ENCODE data around the gene HOXB7. TPM values are rescaled to one million over a fixed set of nuclear protein-coding genes. Genes with fewer than 3 reads are reported as not detected.

The HOXB7 gene
- total RNA-seq, 2 experiments from 2014 or later: 0.25 to 0.30 TPM

DNA sequence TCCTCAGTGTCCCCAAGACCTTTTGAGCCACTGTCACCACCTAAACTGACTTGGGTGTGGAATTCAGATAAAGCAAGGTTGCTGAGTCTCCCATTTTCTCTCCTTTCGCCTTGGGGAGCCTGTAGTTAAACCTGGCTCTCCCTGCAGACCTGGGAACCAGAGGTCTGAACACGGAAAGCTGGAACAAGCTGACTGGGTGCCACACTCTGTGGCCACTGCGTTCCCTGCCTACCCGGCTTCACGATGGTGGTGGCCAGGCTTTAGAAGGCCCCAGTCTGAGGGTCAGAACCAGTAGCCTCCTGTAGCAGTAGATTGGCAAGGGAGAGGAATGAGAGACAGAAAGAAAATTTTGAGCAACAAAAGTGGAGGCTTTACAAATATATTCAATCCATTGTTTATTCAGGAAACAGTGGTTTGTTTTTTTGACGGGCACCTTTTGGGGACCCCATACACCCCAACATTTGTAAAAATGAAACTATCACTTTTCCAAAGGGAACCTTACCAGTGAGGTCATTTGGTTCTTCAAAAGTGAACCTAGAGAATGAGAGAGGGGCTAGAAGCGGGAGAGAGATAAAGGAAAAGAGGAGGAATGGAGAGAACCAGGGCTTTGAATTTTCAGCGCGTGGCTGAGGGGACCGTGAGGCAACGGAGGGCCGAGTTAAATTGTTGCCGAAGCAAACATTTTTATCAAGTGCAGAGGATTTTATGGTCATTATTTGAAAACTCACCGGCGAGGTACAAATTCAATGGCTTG is 6.1 kb upstream of the HOXB7 start:
- Mint-ChIP-seq H3K4me1 (peaks cover 40% of the 10 kb centered on the region), H3K27me3 (peaks cover 89% of the 10 kb centered on the region), H3K4me3 (peak overlapping the region; percentile 4), H3K9me3 (no peaks in the 10 kb centered on the region), H3K36me3 (ENCODE audit: low read depth) (no peaks in the 10 kb centered on the region), H3K27ac (no peak overlapping the region)
- DNase-seq: no peak
- ChIA-PET POLR2A (no interaction called here), CTCF (interaction anchor here (0.8 to 3.0 kb wide), 7 partner anchors 8 to 352 kb away, joined by 3 to 8 read pairs (median 4); no protein-coding TSS in a partner anchor)

DNA sequence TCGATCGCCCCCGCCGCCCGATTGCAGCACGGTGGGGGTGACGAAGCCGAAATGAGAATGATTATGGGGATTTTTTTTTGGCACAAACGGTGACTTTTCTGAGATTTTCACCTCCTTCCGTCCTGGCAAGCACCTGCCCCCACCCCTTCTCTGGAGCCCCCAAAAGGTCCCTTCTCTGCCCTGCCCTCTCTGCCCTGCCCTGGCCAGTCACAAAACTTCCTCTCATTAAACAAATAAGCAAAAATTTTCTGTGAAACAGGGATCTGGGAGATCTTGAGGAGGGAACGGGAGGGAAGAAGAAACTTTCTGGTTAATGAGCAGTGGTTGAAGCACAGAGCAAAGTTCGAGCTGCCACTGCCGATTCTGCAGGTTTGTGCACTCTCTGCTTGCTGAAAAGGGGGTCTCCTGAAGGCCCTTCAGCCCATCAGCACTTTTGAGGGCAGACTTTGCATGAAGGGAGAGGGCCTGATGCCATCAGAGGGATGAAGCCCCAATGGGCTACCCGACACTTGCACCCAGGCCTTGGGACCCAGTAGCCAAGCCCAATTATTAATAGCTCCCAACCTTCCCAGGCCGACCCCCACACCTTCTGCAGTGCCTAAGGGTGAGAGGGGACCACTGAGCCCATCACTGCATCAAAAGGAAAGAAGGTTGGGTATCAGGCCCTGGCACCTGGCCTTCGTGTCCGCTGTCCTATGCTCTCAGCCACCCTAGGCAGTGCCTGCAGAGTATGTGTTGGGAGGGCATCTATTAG is 5.3 kb upstream of the HOXB7 start:
- no peaks in the 10 kb centered on the region for H3K36me3 Mint-ChIP-seq (ENCODE audit: low read depth)
- ChIA-PET CTCF (interaction anchor here (1.2 to 1.7 kb wide), 4 partner anchors 9 to 591 kb away, joined by 3 to 5 read pairs (median 4); no protein-coding TSS in a partner anchor), POLR2A (no interaction called here)
- H3K4me3 Mint-ChIP-seq: no peak overlapping the region
- peaks cover 46% of the 10 kb centered on the region for H3K4me1 Mint-ChIP-seq
- DNase-seq: no peak
- peaks cover 90% of the 10 kb centered on the region for H3K27me3 Mint-ChIP-seq
- H3K9me3 Mint-ChIP-seq: no peaks in the 10 kb centered on the region
- H3K27ac Mint-ChIP-seq: peak overlapping the region; percentile 60

DNA sequence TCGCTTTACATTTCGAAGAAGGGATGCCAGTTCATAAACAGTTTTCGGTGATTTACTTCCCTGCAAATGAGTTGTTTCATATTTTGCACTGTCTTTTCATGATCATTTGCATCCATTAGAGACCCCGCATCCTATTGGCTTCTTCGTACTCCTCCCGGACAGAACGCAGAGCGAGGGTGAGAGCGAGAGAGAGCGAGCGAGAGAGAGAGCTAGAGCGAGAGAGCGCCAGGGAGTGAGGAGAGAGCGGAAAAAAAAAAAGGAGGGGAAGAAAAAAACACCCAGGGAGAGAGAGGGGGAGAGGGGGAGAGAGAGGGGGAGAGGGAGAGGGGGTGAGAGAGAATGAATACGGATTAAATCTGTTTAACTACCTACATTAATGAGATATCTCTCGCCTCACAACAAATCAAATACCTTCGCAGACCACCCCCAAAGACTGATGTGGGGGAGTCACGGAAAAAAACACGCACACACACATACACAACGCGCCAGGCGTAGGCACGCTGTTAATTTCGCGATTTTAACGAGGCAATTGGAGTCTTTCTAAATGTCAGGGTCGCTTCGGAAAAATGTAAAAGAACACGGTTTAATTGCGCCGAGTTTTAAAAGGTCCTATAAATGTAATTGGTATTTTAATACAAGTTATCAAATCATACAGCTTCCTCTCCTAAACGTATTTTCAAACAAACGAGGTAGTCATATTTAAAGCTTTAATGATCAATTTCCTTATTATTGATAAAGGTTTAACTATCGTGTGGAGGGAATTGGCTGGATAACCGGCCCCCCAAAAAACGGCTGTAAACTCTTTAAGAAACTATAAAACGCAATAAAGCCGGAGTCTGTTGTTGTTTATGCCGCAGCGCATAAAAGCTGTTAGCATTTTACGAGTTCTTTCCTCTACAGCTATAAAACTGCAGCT is 4.5 kb upstream of the HOXB7 start, which contains the start of gene HOXB8:
TSS of gene HOXB8 (minus strand) at position 246 of the 916 bp plus-strand sequence. CDS start 588 bp downstream, outside the sequence.
- Mint-ChIP-seq H3K9me3 (no peaks in the 10 kb centered on the region), H3K4me1 (peaks cover 51% of the 10 kb centered on the region), H3K27ac (peak within 1 kb of the TSS; percentile 67), H3K27me3 (peaks cover 86% of the 10 kb centered on the region), H3K4me3 (peak within 1 kb of the TSS; percentile 25), H3K36me3 (ENCODE audit: low read depth) (no peaks in the 10 kb centered on the region)
- ChIA-PET POLR2A (no interaction called here), CTCF (interaction anchor here (0.6 to 2.8 kb wide), 10 partner anchors 8 to 590 kb away, joined by 3 to 18 read pairs (median 4); partner anchors contain the start of gene HOXB5)
- no peak for DNase-seq

DNA sequence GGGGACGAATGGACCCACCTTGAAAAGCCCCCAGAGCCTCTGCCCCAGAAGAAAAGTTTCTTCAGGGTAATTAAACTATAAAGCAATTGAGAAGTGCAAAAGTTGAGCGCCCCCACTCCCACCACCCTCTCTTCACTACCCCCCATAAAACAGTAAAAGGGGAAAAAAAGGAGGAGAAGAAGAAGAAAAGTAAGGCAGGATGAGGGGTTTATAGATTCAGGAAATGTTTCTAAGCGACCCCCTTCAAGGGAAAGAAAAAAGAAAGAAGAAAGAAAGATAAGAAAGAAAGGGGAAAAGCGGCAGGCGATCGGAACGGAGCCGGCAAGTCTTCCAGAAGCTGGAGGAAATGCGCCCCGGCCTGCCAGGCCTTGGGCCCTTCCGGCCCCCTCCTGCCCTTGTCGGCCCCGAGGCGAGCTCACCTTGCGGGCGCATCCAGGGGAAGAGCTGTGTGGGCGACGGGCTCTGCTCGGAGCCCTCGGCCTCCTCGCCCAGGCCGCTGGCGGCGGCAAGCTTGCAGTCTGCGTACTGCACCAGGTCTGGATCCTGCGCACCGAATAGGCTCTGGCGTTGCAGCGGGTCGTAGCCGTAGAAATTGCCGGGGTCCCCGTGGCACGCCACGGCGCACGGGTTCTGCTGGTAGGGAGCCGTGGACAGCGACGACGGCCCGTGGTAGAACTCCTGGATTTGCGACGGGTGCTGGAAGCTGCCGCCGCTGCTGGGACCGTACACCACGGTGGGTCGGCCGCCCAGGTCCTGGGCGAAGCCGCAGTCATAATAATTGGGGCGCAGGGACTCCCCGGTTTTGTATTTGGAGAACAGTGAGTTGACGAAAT is 3.3 kb upstream of the HOXB7 start:
- DNase-seq: no peak
- CTCF ChIA-PET: interaction anchor here (0.9 to 2.8 kb wide), 12 partner anchors 11 to 589 kb away, joined by 3 to 18 read pairs (median 4); partner anchors contain the start of genes HOXB5 and HOXB9
- Mint-ChIP-seq H3K27me3 (peaks cover 86% of the 10 kb centered on the region), H3K27ac (peak overlapping the region; percentile 31), H3K9me3 (no peaks in the 10 kb centered on the region), H3K36me3 (ENCODE audit: low read depth) (no peaks in the 10 kb centered on the region), H3K4me1 (peaks cover 50% of the 10 kb centered on the region), H3K4me3 (peak overlapping the region; percentile 43)
- POLR2A ChIA-PET: no interaction called here

DNA sequence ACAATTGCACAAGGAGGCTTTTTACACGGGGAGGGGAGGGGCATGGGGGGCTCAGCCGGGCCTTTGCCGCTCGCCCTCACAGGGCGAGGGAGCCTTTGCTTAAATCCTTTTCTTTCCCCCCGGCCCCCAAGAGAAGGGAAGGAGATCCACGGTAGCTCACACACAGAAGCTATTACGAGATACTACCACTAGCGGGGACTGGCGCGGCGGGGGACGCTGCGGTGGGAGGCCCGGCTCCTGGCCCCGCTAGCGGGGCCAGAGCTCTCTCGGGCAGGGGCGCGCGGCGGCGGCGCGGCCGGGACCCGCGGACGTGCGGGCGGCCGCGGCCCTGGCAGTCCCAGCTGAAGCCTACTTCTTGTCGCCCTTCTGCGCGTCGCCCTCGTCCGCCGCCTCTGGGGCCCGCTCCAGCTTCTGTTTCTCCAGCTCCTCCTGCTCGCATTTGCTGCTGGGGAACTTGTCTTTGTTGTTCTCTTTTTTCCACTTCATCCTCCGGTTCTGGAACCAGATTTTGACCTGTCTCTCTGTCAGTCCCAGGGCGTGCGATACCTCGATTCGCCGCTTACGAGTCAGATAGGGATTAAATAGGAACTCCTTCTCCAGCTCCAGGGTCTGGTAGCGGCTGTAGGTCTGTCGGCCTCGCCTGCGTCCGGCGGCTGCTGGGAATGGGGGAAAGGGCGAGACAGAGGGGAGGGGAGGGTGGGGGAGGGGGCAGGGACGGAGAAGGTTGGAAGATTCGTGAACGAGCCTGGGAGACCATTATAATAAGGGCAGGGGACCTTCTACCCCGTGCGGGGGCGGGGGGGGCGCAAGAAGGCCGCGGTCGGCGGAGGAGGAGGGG is 2.3 kb upstream of the HOXB7 start:
- Mint-ChIP-seq H3K4me3 (peak overlapping the region; percentile 52), H3K9me3 (no peaks in the 10 kb centered on the region), H3K27me3 (peaks cover 84% of the 10 kb centered on the region), H3K4me1 (peaks cover 40% of the 10 kb centered on the region), H3K36me3 (ENCODE audit: low read depth) (no peaks in the 10 kb centered on the region), H3K27ac (peak overlapping the region; percentile 33)
- CTCF ChIA-PET: interaction anchor here (0.6 to 2.8 kb wide), 11 partner anchors 13 to 367 kb away, joined by 3 to 18 read pairs (median 4); partner anchors contain the start of genes HOXB5 and HOXB9
- POLR2A ChIA-PET: interaction anchor here (0.6 kb wide), 1 partner anchor 33 kb away, joined by 3 read pairs; no protein-coding TSS in a partner anchor
- peak; percentile 36 for DNase-seq

DNA sequence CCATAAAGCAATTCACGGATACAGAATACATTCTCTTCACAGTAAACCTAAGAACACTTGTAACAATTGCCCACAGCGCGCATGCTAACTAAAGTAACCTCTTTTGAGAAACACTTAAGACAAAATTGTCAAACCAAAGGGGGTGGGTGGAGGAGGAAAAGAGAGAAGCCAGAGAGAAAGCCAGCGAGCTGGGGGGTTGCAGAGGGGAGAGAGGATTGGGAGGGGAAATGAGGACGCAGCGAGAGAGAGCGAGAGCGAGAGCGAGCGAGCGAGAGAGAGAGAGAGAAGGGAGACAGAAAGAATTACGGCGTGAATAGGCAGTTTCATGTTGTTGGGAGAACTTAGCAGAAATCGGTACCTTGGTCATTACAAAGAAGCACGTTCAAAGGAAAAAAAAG is 1.6 kb upstream of the HOXB7 start:
- Mint-ChIP-seq H3K9me3 (no peaks in the 10 kb centered on the region), H3K4me1 (peaks cover 39% of the 10 kb centered on the region), H3K4me3 (peak overlapping the region; percentile 43), H3K27me3 (peaks cover 84% of the 10 kb centered on the region), H3K36me3 (ENCODE audit: low read depth) (no peaks in the 10 kb centered on the region), H3K27ac (peak overlapping the region; percentile 33)
- ChIA-PET CTCF (interaction anchor here (0.6 to 2.8 kb wide), 8 partner anchors 14 to 274 kb away, joined by 3 to 18 read pairs (median 4); partner anchors contain the start of genes HOXB5 and HOXB9), POLR2A (no interaction called here)
- DNase-seq: no peak

DNA sequence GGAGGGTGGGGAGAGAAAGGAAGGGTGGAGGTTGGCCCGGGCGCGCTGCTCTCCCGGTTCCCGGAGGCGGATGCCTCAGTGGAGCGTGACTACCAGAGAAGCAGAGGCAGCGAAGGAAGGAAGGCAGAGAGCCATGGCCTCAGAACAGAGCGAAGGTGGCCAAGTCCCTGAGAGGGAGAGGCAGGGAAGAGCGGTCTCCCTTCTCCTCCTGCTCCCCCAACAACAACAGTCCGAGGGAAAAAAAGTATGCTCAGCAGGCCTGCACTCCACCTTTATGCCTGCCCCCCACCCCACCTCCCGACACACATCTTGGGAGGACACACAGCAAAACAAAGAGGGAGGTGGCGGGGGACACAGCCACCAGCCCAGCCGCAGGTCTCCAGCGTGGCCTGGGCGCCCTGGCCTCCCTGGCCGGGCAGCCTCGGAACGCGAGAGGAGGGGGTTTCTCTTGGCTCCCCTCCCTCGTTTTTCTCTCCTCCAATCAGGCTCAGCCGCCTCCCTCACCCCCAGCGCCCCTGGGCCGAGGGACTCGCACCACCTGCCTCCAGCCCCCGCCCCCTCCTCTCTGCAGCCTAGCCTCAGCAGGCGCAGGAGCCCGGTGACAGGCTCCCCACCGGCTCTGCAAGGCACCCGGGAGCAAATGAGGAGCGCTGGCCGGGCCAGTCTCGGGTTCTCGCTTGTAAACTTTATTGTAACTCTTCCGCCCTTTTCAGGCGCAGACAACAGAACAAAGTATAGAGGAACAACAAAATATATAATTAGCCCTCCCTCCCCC is 1.1 kb upstream of the HOXB7 start:
- peak overlapping the region; percentile 84 for H3K4me3 Mint-ChIP-seq
- DNase-seq: no peak
- no peaks in the 10 kb centered on the region for H3K9me3 Mint-ChIP-seq
- no peaks in the 10 kb centered on the region for H3K36me3 Mint-ChIP-seq (ENCODE audit: low read depth)
- ChIA-PET CTCF (no interaction called here), POLR2A (no interaction called here)
- H3K27me3 Mint-ChIP-seq: peaks cover 84% of the 10 kb centered on the region
- no peak overlapping the region for H3K27ac Mint-ChIP-seq
- H3K4me1 Mint-ChIP-seq: peaks cover 34% of the 10 kb centered on the region

DNA sequence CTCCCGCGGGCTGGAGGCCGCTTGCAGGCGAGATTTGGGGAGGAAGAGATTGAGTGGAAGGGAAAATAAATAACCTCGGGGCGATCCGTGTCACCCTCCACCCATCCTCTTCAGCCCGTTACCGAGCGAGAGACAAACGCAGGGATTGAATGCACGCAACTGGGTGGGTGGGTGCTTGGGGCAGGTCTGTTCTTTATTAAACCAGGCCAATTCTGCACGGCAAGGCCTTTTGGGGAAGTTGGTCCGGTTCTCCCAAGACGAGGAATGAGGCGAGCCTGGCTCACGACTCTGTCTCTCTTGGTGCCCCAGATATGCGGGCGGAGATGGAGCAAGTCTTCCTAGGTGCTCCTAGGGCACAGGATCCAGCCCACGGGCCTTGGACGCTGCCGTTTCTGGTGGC is 396 bp upstream of the HOXB7 start:
- no peak for DNase-seq
- Mint-ChIP-seq H3K27me3 (peaks cover 84% of the 10 kb centered on the region), H3K27ac (peak overlapping the region; percentile 73), H3K36me3 (ENCODE audit: low read depth) (no peaks in the 10 kb centered on the region), H3K4me1 (peaks cover 34% of the 10 kb centered on the region), H3K4me3 (peak overlapping the region; percentile 84), H3K9me3 (no peaks in the 10 kb centered on the region)
- POLR2A ChIA-PET: no interaction called here
- CTCF ChIA-PET: no interaction called here

DNA sequence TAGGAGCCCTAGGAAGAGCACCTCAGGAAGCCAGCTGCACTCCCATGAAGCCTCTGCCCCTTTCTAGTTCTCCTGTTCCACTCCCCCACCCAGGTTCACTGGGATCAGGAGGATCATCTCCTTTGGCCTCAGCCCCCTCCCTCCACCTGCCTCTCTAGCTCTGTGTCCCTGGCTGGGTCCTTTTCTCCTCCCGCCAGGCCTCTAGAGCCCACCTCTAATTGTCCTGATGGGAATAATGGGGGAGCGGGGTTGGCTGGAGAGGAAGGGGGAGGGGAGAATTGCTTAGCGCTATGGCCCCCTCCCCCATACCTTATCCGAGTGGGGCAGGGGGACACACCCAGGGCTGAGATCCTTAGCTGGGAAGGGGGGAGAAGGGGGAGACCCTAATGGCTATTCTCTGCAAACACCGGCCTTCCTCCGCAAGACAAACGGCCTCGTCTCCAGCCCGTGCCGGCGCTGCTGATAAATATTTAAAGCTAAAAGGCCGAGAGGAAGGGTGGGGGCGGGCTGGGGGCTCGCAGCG is 997 bp downstream of the HOXB7 start:
- CTCF ChIA-PET: interaction anchor here (1.0 to 2.3 kb wide), 10 partner anchors 9 to 141 kb away, joined by 3 to 7 read pairs (median 4); partner anchors contain the start of gene HOXB9
- peak overlapping the region; percentile 84 for H3K4me3 Mint-ChIP-seq
- POLR2A ChIA-PET: interaction anchor here (0.6 kb wide), 1 partner anchor 19 kb away, joined by 3 read pairs; no protein-coding TSS in a partner anchor

DNA sequence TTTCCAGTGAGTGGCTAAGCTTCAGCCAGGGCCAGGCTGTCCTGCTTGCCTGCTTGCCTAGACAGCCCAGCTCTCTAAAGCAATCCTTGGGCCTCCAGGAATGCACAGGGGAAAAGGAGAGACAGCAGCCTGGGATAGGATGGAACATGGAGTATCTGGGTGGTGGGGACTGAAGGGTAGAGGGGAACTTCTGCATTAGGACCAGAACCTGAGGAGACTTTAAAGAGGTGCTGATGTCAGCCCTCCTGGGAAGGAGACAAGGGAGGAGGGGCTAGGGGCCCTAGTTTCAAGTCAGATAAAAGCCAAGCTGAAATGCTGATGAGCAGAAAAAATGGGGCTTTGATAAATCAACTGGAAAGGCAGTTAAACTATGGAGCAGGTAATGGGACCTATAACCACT is 1.8 kb downstream of the HOXB7 start:
- H3K36me3 Mint-ChIP-seq (ENCODE audit: low read depth): no peaks in the 10 kb centered on the region
- no peak overlapping the region for H3K27ac Mint-ChIP-seq
- peaks cover 31% of the 10 kb centered on the region for H3K4me1 Mint-ChIP-seq
- H3K4me3 Mint-ChIP-seq: no peak overlapping the region
- no peak for DNase-seq
- CTCF ChIA-PET: interaction anchor here (1.2 to 2.3 kb wide), 6 partner anchors 9 to 142 kb away, joined by 3 to 8 read pairs (median 6); partner anchors contain the start of genes HOXB5 and HOXB9
- no peaks in the 10 kb centered on the region for H3K9me3 Mint-ChIP-seq
- POLR2A ChIA-PET: no interaction called here
- H3K27me3 Mint-ChIP-seq: peaks cover 81% of the 10 kb centered on the region

More for the DNA sequence above, 997 bp downstream of the HOXB7 start:
- H3K27ac Mint-ChIP-seq: no peak overlapping the region
- H3K36me3 Mint-ChIP-seq (ENCODE audit: low read depth): no peaks in the 10 kb centered on the region
- no peak for DNase-seq
- H3K4me1 Mint-ChIP-seq: peaks cover 30% of the 10 kb centered on the region
- H3K27me3 Mint-ChIP-seq: peaks cover 79% of the 10 kb centered on the region
- no peaks in the 10 kb centered on the region for H3K9me3 Mint-ChIP-seq

All from activated CD4-positive, alpha-beta T cell treated with anti-CD3 and anti-CD28 coated beads, Interleukin-2, amount 10 ng/mL, durations not matched to agents 7 days and 5 days (primary cell).